ENCODE results near the gene TNS1.

Gene TNS1

GRCh38 chr2:217987391-217987790, 15.4 kb downstream of the TNS1 start:
- Histone ChIP-seq H3K27ac (no peak overlapping the region), H2AFZ (ENCODE audit: low read depth) (no peak overlapping the region), H3K36me3 (ENCODE audit: insufficient read depth) (no peaks in the 10 kb centered on the region), H3K4me1 (ENCODE audit: low read depth, poor library complexity, severe bottlenecking) (peaks cover 2% of the 10 kb centered on the region), H3K4me2 (no peak overlapping the region), H3K27me3 (ENCODE audit: insufficient read depth, low read depth) (no peaks in the 10 kb centered on the region), H4K20me1 (ENCODE audit: insufficient read depth) (no peaks in the 10 kb centered on the region), H3K4me3 (IDR thresholded peaks at IDR 0.05; ENCODE audit: insufficient read depth, low read depth, low read length) (no peak overlapping the region), H3K79me2 (ENCODE audit: insufficient read depth, low read depth) (no peaks in the 10 kb centered on the region), H3K9ac (no peak overlapping the region)
- TF ChIP-seq CTCF (conservative IDR thresholded peaks at IDR 0.05; ENCODE audit: low read depth, low read length) = no peak

GRCh38 chr2:217986256-217986961, 16.4 kb downstream of the TNS1 start:
- H3K4me2 ChIP-seq = no peak overlapping the region
- H3K27me3 ChIP-seq (ENCODE audit: insufficient read depth, low read depth) = no peaks in the 10 kb centered on the region
- no peaks in the 10 kb centered on the region for H3K36me3 ChIP-seq (ENCODE audit: insufficient read depth)
- H3K9ac ChIP-seq = no peak overlapping the region
- H2AFZ ChIP-seq (ENCODE audit: low read depth) = no peak overlapping the region
- no peaks in the 10 kb centered on the region for H3K79me2 ChIP-seq (ENCODE audit: insufficient read depth, low read depth)
- H3K27ac ChIP-seq = no peak overlapping the region
- no peak overlapping the region for H3K4me3 ChIP-seq (IDR thresholded peaks at IDR 0.05; ENCODE audit: insufficient read depth, low read depth, low read length)
- H4K20me1 ChIP-seq (ENCODE audit: insufficient read depth) = no peaks in the 10 kb centered on the region
- peaks cover 2% of the 10 kb centered on the region for H3K4me1 ChIP-seq (ENCODE audit: low read depth, poor library complexity, severe bottlenecking)
- no peak for TF ChIP-seq CTCF (conservative IDR thresholded peaks at IDR 0.05; ENCODE audit: low read depth, low read length)

GRCh38 chr2:217983276-217984233, 19.2 kb downstream of the TNS1 start:
- H3K4me2 ChIP-seq = no peak overlapping the region
- no peaks in the 10 kb centered on the region for H3K27me3 ChIP-seq (ENCODE audit: insufficient read depth, low read depth)
- no peak for TF ChIP-seq CTCF (conservative IDR thresholded peaks at IDR 0.05; ENCODE audit: low read depth, low read length)
- H3K36me3 ChIP-seq (ENCODE audit: insufficient read depth) = no peaks in the 10 kb centered on the region
- H4K20me1 ChIP-seq (ENCODE audit: insufficient read depth) = no peaks in the 10 kb centered on the region
- no peak overlapping the region for H3K4me3 ChIP-seq (IDR thresholded peaks at IDR 0.05; ENCODE audit: insufficient read depth, low read depth, low read length)
- H2AFZ ChIP-seq (ENCODE audit: low read depth) = no peak overlapping the region
- no peaks in the 10 kb centered on the region for H3K79me2 ChIP-seq (ENCODE audit: insufficient read depth, low read depth)
- peaks cover under 1% of the 10 kb centered on the region for H3K4me1 ChIP-seq (ENCODE audit: low read depth, poor library complexity, severe bottlenecking)
- no peak overlapping the region for H3K9ac ChIP-seq
- no peak overlapping the region for H3K27ac ChIP-seq

GRCh38 chr2:217981971-217982370, 20.8 kb downstream of the TNS1 start:
- Histone ChIP-seq H2AFZ (ENCODE audit: low read depth) (no peak overlapping the region), H4K20me1 (ENCODE audit: insufficient read depth) (no peaks in the 10 kb centered on the region), H3K27ac (no peak overlapping the region), H3K79me2 (ENCODE audit: insufficient read depth, low read depth) (no peaks in the 10 kb centered on the region), H3K9ac (no peak overlapping the region), H3K27me3 (ENCODE audit: insufficient read depth, low read depth) (no peaks in the 10 kb centered on the region), H3K36me3 (ENCODE audit: insufficient read depth) (no peaks in the 10 kb centered on the region), H3K4me2 (no peak overlapping the region), H3K4me1 (ENCODE audit: low read depth, poor library complexity, severe bottlenecking) (no peaks in the 10 kb centered on the region), H3K4me3 (IDR thresholded peaks at IDR 0.05; ENCODE audit: insufficient read depth, low read depth, low read length) (no peak overlapping the region)
- TF ChIP-seq CTCF (conservative IDR thresholded peaks at IDR 0.05; ENCODE audit: low read depth, low read length) = no peak

Data from KMS-11 (cell line).